K562 (cell line): ENCODE data around the gene MICU1. TPM values are rescaled to one million over a fixed set of nuclear protein-coding genes. Genes with fewer than 3 reads are reported as not detected.

ENCODE experiments used
- ARID3B ChIP-seq: fragments of 250-450 bp; sonication (Bioruptor Pico); IDR thresholded peaks from 2 replicates; pipeline ENCODE4 v1.4.0; 2020; ENCODE audit warnings: borderline replicate concordance
- BCOR ChIP-seq: fragments of 450-650 bp; IDR thresholded peaks from 2 replicates; pipeline ENCODE4 v1.6.1; 2016
- ELF2 ChIP-seq: fragments of 250-450 bp; sonication (Bioruptor Pico); IDR thresholded peaks from 2 replicates; pipeline ENCODE4 v1.5.0; 2021; ENCODE audit warnings: mild to moderate bottlenecking
- ETV6 ChIP-seq, 3 experiments: fragments of 150-350 bp in 1 of 3; sonication (generic) in 1 of 3; formaldehyde crosslinking in 1 of 3; IDR thresholded peaks; 2 replicates each; pipeline versions ENCODE4 v1.6.1 to v1.8.0; 2014 to 2022; ENCODE audit warnings: borderline replicate concordance in 2 of 3, low read depth in 2 of 3, antibody characterized with exemption in 1 of 3, low read length in 1 of 3, mild to moderate bottlenecking in 1 of 3, missing genetic modification reagents in 1 of 3
- HNRNPL ChIP-seq: fragments of 200-400 bp; formaldehyde crosslinking; IDR thresholded peaks from 2 replicates; pipeline ENCODE4 v1.6.1; 2017; ENCODE audit warnings: low read depth, mild to moderate bottlenecking, low read length
- HOMEZ ChIP-seq: fragments of 250-450 bp; sonication (Bioruptor Pico); IDR thresholded peaks from 2 replicates; pipeline ENCODE4 v1.4.0; 2020; ENCODE audit warnings: mild to moderate bottlenecking, moderate library complexity
- MCM5 ChIP-seq: fragments of 450-650 bp; IDR thresholded peaks from 2 replicates; pipeline ENCODE4 v1.6.1; 2016; ENCODE audit warnings: low read depth
- NBN ChIP-seq: fragments of 450-650 bp; IDR thresholded peaks from 2 replicates; pipeline ENCODE4 v1.6.1; 2016; ENCODE audit warnings: low read depth, mild to moderate bottlenecking
- NFXL1 ChIP-seq: fragments of 450-650 bp; formaldehyde crosslinking; IDR thresholded peaks from 2 replicates; pipeline ENCODE4 v1.4.0; 2021; ENCODE audit warnings: mild to moderate bottlenecking
- PHF20 ChIP-seq: fragments of 450-650 bp; IDR thresholded peaks from 2 replicates; pipeline ENCODE4 v1.6.1; 2018; ENCODE audit not compliant: partially characterized antibody
- SREBF1 ChIP-seq: fragments of 150-350 bp; IDR thresholded peaks from 2 replicates; pipeline ENCODE4 v1.6.1; 2014; ENCODE audit warnings: antibody characterized with exemption, low read depth, low read length, borderline replicate concordance
- ZFP30 ChIP-seq: fragments of 250-450 bp; sonication (Bioruptor Pico); IDR thresholded peaks from 2 replicates; pipeline ENCODE4 v1.8.0; 2022; ENCODE audit warnings: moderate library complexity, mild to moderate bottlenecking, inconsistent platforms, borderline replicate concordance
- ZMIZ1 ChIP-seq, 2 experiments: fragments of 150-350 bp in 1 of 2; IDR thresholded peaks; 2 replicates each; pipeline ENCODE4 v1.6.1; 2012 to 2016; ENCODE audit warnings: low read depth in 2 of 2, low read length in 2 of 2, mild to moderate bottlenecking in 1 of 2, moderate library complexity in 1 of 2
- ZNF134 ChIP-seq: fragments of 250-450 bp; sonication (Bioruptor Pico); conservative IDR thresholded peaks from 2 replicates; pipeline ENCODE4 v1.4.0; 2020
- ZNF146 ChIP-seq: IDR thresholded peaks from one replicate; pipeline ENCODE4 v1.6.1; 2018; ENCODE audit warnings: missing compliant biosample characterization; ENCODE audit not compliant: unreplicated experiment
- ZNF232 ChIP-seq: sonication (generic); formaldehyde crosslinking; IDR thresholded peaks from 2 replicates; pipeline ENCODE4 v1.8.0; 2022; ENCODE audit warnings: mild to moderate bottlenecking, missing genetic modification reagents
- ZNF277 ChIP-seq: fragments of 250-450 bp; sonication (Bioruptor Pico); IDR thresholded peaks from 2 replicates; pipeline ENCODE4 v1.8.0; 2022; ENCODE audit warnings: inconsistent platforms, mild to moderate bottlenecking, moderate library complexity, borderline replicate concordance
- ZNF316 ChIP-seq: fragments of 450-650 bp; IDR thresholded peaks from 2 replicates; pipeline ENCODE4 v1.6.1; 2016
- ZNF507 ChIP-seq: conservative IDR thresholded peaks from 2 replicates; pipeline ENCODE4 v1.6.1; 2017; ENCODE audit warnings: missing genetic modification characterization, missing compliant biosample characterization
- ZNF75A ChIP-seq: fragments of 450-650 bp; formaldehyde crosslinking; IDR thresholded peaks from 2 replicates; pipeline ENCODE4 v1.4.0; 2020; ENCODE audit warnings: mild to moderate bottlenecking
- ZNF785 ChIP-seq: fragments of 250-450 bp; sonication (Bioruptor Pico); IDR thresholded peaks from 2 replicates; pipeline ENCODE4 v1.4.0; 2020; ENCODE audit warnings: mild to moderate bottlenecking
- ZZZ3 ChIP-seq: fragments of 450-650 bp; IDR thresholded peaks from 2 replicates; pipeline ENCODE4 v1.6.1; 2016; ENCODE audit warnings: antibody characterized with exemption, mild to moderate bottlenecking, moderate library complexity
- polyA plus RNA-seq, 8 experiments: library from polyadenylated mRNA; depleted of rRNA in 4 of 8; stranded (reverse) in 5 of 8; unstranded in 3 of 8; fragments of >200 nt; fragmentation: Nextera tagmentation in 2 of 8; fragmentation: Illumina TruSeq in 1 of 8; extraction: Ambion mirVana in 2 of 8; extraction: Trizol in 1 of 8; gene quantifications; 2 replicates each; pipeline versions ENCODE4 v1.2.1 to v1.2.3, GENCODE V29; 2011 to 2014; ENCODE audit warnings: inconsistent platforms in 1 of 8, missing spikeins in 1 of 8
- total RNA-seq, 7 experiments: library from RNA; depleted of rRNA in 6 of 7; stranded (reverse); fragments of >200 nt in 6 of 7; fragmentation: Illumina TruSeq in 2 of 7; extraction: Trizol in 2 of 7; gene quantifications; 2 replicates each; pipeline versions ENCODE4 v1.2.1 to v1.2.3, GENCODE V29; 2011 to 2021; ENCODE audit warnings: low replicate concordance in 1 of 7

The MICU1 gene
- total and polyA plus RNA-seq, 9 of the 15 experiments (the other 6 are each of a cell fraction or from before 2014, with no cell fraction given) = 29.3 to 76.8 (median 48.4) TPM

- no peak for TF ChIP-seq ZZZ3
- no peak for TF ChIP-seq HNRNPL
- no peak for TF ChIP-seq ARID3B (CRISPR knock-in tag)
- no peak for TF ChIP-seq ZNF75A (CRISPR knock-in tag)
- no peak for TF ChIP-seq ZFP30
- no peak for TF ChIP-seq ELF2 (CRISPR knock-in tag)
- no peak for TF ChIP-seq ZNF507 (tag)
- no peak for TF ChIP-seq HOMEZ (CRISPR knock-in tag)
- TF ChIP-seq ZNF232 (CRISPR knock-in tag) = no peak
- no peak for TF ChIP-seq MCM5
- no peak for TF ChIP-seq SREBF1
- TF ChIP-seq ZNF316 = peak; percentile 99
- no peak for TF ChIP-seq ZNF277 (CRISPR knock-in tag)
- TF ChIP-seq ZNF146 (CRISPR knock-in tag) = no peak
- peak; percentile 100 for TF ChIP-seq NBN
- TF ChIP-seq ETV6 (IDR thresholded peaks at IDR 0.05; ENCODE audit: borderline replicate concordance in 1 of 2, low read depth in 2 of 2, low read length in 1 of 2) = 0 out of 4 replicates have a peak, but pooled peaks of 1 of the 2 experiments have one; percentile 21
- TF ChIP-seq ETV6 (CRISPR knock-in tag; IDR thresholded peaks at IDR 0.05; ENCODE audit: borderline replicate concordance) = no peak
- TF ChIP-seq BCOR = no peak
- TF ChIP-seq PHF20 = no peak
- no peak for TF ChIP-seq ZNF785
- no peak for TF ChIP-seq NFXL1 (CRISPR knock-in tag)
- TF ChIP-seq ZMIZ1 (IDR thresholded peaks at IDR 0.05; ENCODE audit: low read depth in 2 of 2, low read length in 2 of 2) = peak in 1 of 2 experiments; percentile 17; a peak in 1 of 4 replicates
- 0 out of 2 replicates have a peak, but pooled peaks have one; percentile 21 for TF ChIP-seq ZNF134 (CRISPR knock-in tag)
Observed at GRCh38 chr10:72637398-72637857, 11.5 kb upstream of the MICU1 start (continued).
